ENCODE results near the gene SEMA4B.
"Not testable (repeated sequence)": the region's sequence is repeated elsewhere in the genome, so short reads cannot be mapped to it uniquely, and the experiment has no call there.

Gene SEMA4B

GRCh38 chr15:90259524-90259923 is 58.4 kb downstream of the SEMA4B start:
- no peak overlapping the region for H2BK5ac ChIP-seq (ENCODE audit: low read depth, low read length, poor library complexity, severe bottlenecking)
- no CpG with 5 or more reads among the region's 5 CpGs for WGBS

GRCh38 chr15:90260731-90261130 is 59.6 kb downstream of the SEMA4B start:
- H3K23ac ChIP-seq (ENCODE audit: low read length in 2 of 2); H3K79me1 ChIP-seq (replicated peaks; ENCODE audit: low read length, poor library complexity, severe bottlenecking); H3K9ac ChIP-seq (ENCODE audit: low read length); H3K9me3 ChIP-seq (ENCODE audit: control insufficient read depth, low read length); H3K36me3 ChIP-seq (ENCODE audit: control insufficient read depth in 1 of 2, insufficient read depth in 2 of 2, low read depth in 1 of 2, low read length in 2 of 2); H2BK120ac ChIP-seq (ENCODE audit: low read depth, low read length); H3K18ac ChIP-seq (ENCODE audit: low read depth in 1 of 2, low read length in 2 of 2); H4K91ac ChIP-seq (ENCODE audit: low read length); H3K14ac ChIP-seq (ENCODE audit: low read length in 2 of 2); H3K4me3 ChIP-seq (ENCODE audit: insufficient read depth in 1 of 2, low read depth in 1 of 2, low read length in 2 of 2); H2AK5ac ChIP-seq (ENCODE audit: low read length, severe bottlenecking); H2AFZ ChIP-seq (ENCODE audit: low read depth, low read length); H3K4me1 ChIP-seq (ENCODE audit: control insufficient read depth, insufficient read depth, low read depth, low read length); H4K8ac ChIP-seq (ENCODE audit: low read length); H2BK12ac ChIP-seq (ENCODE audit: low read length in 2 of 2); H3K4me2 ChIP-seq (ENCODE audit: low read length, poor library complexity, severe bottlenecking); H2BK15ac ChIP-seq (ENCODE audit: low read depth, poor library complexity, severe bottlenecking); H3K27me3 ChIP-seq (ENCODE audit: control insufficient read depth in 1 of 2, insufficient read depth in 1 of 2, low read length in 2 of 2); H2BK5ac ChIP-seq (ENCODE audit: low read depth, low read length, poor library complexity, severe bottlenecking); H3K4ac ChIP-seq (ENCODE audit: low read depth in 1 of 2, low read length in 2 of 2); H3K27ac ChIP-seq (ENCODE audit: low read length, poor library complexity, severe bottlenecking); DNase-seq: not testable (repeated sequence)
- 95% methylated on average over 4 of the region's 6 CpGs for WGBS

More at GRCh38 chr15:90259524-90259923, 58.4 kb downstream of the SEMA4B start:
- Histone ChIP-seq H3K4ac (ENCODE audit: low read depth in 1 of 2, low read length in 2 of 2) (no peak overlapping the region), H3K23ac (ENCODE audit: low read length in 2 of 2) (no peak overlapping the region), H3K27ac (ENCODE audit: low read length, poor library complexity, severe bottlenecking) (no peak overlapping the region), H3K36me3 (ENCODE audit: control insufficient read depth in 1 of 2, insufficient read depth in 2 of 2, low read depth in 1 of 2, low read length in 2 of 2) (no peaks in the 10 kb centered on the region), H3K14ac (ENCODE audit: low read length in 2 of 2) (no peak overlapping the region), H2BK120ac (ENCODE audit: low read depth, low read length) (no peak overlapping the region), H3K4me1 (ENCODE audit: control insufficient read depth, insufficient read depth, low read depth, low read length) (no peaks in the 10 kb centered on the region), H2AK5ac (ENCODE audit: low read length, severe bottlenecking) (no peak overlapping the region), H3K4me2 (ENCODE audit: low read length, poor library complexity, severe bottlenecking) (no peak overlapping the region), H3K9ac (ENCODE audit: low read length) (no peak overlapping the region), H2BK12ac (ENCODE audit: low read length in 2 of 2) (no peak overlapping the region), H2BK15ac (ENCODE audit: low read depth, poor library complexity, severe bottlenecking) (no peak overlapping the region), H3K79me1 (replicated peaks; ENCODE audit: low read length, poor library complexity, severe bottlenecking) (peaks cover 5% of the 10 kb centered on the region), H4K8ac (ENCODE audit: low read length) (no peak overlapping the region), H2AFZ (ENCODE audit: low read depth, low read length) (no peak overlapping the region), H3K18ac (ENCODE audit: low read depth in 1 of 2, low read length in 2 of 2) (no peak overlapping the region), H3K27me3 (ENCODE audit: control insufficient read depth in 1 of 2, insufficient read depth in 1 of 2, low read length in 2 of 2) (peaks cover 3 to 12% of the 10 kb centered on the region in 2 experiments), H3K9me3 (ENCODE audit: control insufficient read depth, low read length) (no peaks in the 10 kb centered on the region), H4K91ac (ENCODE audit: low read length) (no peak overlapping the region), H3K4me3 (ENCODE audit: insufficient read depth in 1 of 2, low read depth in 1 of 2, low read length in 2 of 2) (no peak overlapping the region)
- DNase-seq: no peak

GRCh38 chr15:90261811-90262210 is 60.7 kb downstream of the SEMA4B start:
- Histone ChIP-seq H3K27ac (ENCODE audit: low read length, poor library complexity, severe bottlenecking) (no peak overlapping the region), H2BK15ac (ENCODE audit: low read depth, poor library complexity, severe bottlenecking) (no peak overlapping the region), H2BK120ac (ENCODE audit: low read depth, low read length) (no peak overlapping the region), H4K8ac (ENCODE audit: low read length) (no peak overlapping the region), H3K4me2 (ENCODE audit: low read length, poor library complexity, severe bottlenecking) (no peak overlapping the region), H3K4me3 (ENCODE audit: insufficient read depth in 1 of 2, low read depth in 1 of 2, low read length in 2 of 2) (peak overlapping the region in 1 of 2 experiments; percentile 23), H3K4ac (ENCODE audit: low read depth in 1 of 2, low read length in 2 of 2) (no peak overlapping the region), H3K18ac (ENCODE audit: low read depth in 1 of 2, low read length in 2 of 2) (no peak overlapping the region), H2BK5ac (ENCODE audit: low read depth, low read length, poor library complexity, severe bottlenecking) (no peak overlapping the region), H2AFZ (ENCODE audit: low read depth, low read length) (no peak overlapping the region), H3K79me1 (replicated peaks; ENCODE audit: low read length, poor library complexity, severe bottlenecking) (peaks cover 7% of the 10 kb centered on the region), H3K14ac (ENCODE audit: low read length in 2 of 2) (no peak overlapping the region), H3K27me3 (ENCODE audit: control insufficient read depth in 1 of 2, insufficient read depth in 1 of 2, low read length in 2 of 2) (no peaks in the 10 kb centered on the region), H3K9me3 (ENCODE audit: control insufficient read depth, low read length) (no peaks in the 10 kb centered on the region), H3K36me3 (ENCODE audit: control insufficient read depth in 1 of 2, insufficient read depth in 2 of 2, low read depth in 1 of 2, low read length in 2 of 2) (no peaks in the 10 kb centered on the region), H2AK5ac (ENCODE audit: low read length, severe bottlenecking) (no peak overlapping the region), H4K91ac (ENCODE audit: low read length) (no peak overlapping the region), H3K4me1 (ENCODE audit: control insufficient read depth, insufficient read depth, low read depth, low read length) (no peaks in the 10 kb centered on the region), H2BK12ac (ENCODE audit: low read length in 2 of 2) (no peak overlapping the region), H3K23ac (ENCODE audit: low read length in 2 of 2) (no peak overlapping the region), H3K9ac (ENCODE audit: low read length) (peak overlapping the region; percentile 32)
- 82% methylated on average over 5 of the region's 5 CpGs for WGBS
- DNase-seq: peak; percentile 42

- Histone ChIP-seq H3K36me3 (ENCODE audit: control insufficient read depth in 1 of 2, insufficient read depth in 2 of 2, low read depth in 1 of 2, low read length in 2 of 2) (peaks cover 0 to under 1% of the 10 kb centered on the region in 2 experiments), H3K4ac (ENCODE audit: low read depth in 1 of 2, low read length in 2 of 2) (no peak overlapping the region), H3K18ac (ENCODE audit: low read depth in 1 of 2, low read length in 2 of 2) (no peak overlapping the region), H3K27me3 (ENCODE audit: control insufficient read depth in 1 of 2, insufficient read depth in 1 of 2, low read length in 2 of 2) (no peaks in the 10 kb centered on the region), H2BK12ac (ENCODE audit: low read length in 2 of 2) (no peak overlapping the region), H2AK5ac (ENCODE audit: low read length, severe bottlenecking) (no peak overlapping the region), H2AFZ (ENCODE audit: low read depth, low read length) (no peak overlapping the region), H4K8ac (ENCODE audit: low read length) (peak overlapping the region; percentile 7), H3K4me2 (ENCODE audit: low read length, poor library complexity, severe bottlenecking) (no peak overlapping the region), H3K9me3 (ENCODE audit: control insufficient read depth, low read length) (no peaks in the 10 kb centered on the region), H3K23ac (ENCODE audit: low read length in 2 of 2) (no peak overlapping the region), H3K27ac (ENCODE audit: low read length, poor library complexity, severe bottlenecking) (no peak overlapping the region), H3K9ac (ENCODE audit: low read length) (peak overlapping the region; percentile 32), H2BK120ac (ENCODE audit: low read depth, low read length) (no peak overlapping the region), H3K4me3 (ENCODE audit: insufficient read depth in 1 of 2, low read depth in 1 of 2, low read length in 2 of 2) (peak overlapping the region in 1 of 2 experiments; percentile 23), H3K79me1 (replicated peaks; ENCODE audit: low read length, poor library complexity, severe bottlenecking) (peaks cover 7% of the 10 kb centered on the region), H3K14ac (ENCODE audit: low read length in 2 of 2) (no peak overlapping the region), H2BK15ac (ENCODE audit: low read depth, poor library complexity, severe bottlenecking) (no peak overlapping the region), H3K4me1 (ENCODE audit: control insufficient read depth, insufficient read depth, low read depth, low read length) (peaks cover 4% of the 10 kb centered on the region), H2BK5ac (ENCODE audit: low read depth, low read length, poor library complexity, severe bottlenecking) (no peak overlapping the region), H4K91ac (ENCODE audit: low read length) (no peak overlapping the region)
- WGBS: 91% methylated on average over 5 of the region's 5 CpGs
- no peak for DNase-seq
Observed at GRCh38 chr15:90262426-90262825, 61.3 kb downstream of the SEMA4B start.

Data from mesenchymal stem cell (in vitro differentiated cells and primary cell).